ENCODE data around the gene ZNF862.

DNA sequence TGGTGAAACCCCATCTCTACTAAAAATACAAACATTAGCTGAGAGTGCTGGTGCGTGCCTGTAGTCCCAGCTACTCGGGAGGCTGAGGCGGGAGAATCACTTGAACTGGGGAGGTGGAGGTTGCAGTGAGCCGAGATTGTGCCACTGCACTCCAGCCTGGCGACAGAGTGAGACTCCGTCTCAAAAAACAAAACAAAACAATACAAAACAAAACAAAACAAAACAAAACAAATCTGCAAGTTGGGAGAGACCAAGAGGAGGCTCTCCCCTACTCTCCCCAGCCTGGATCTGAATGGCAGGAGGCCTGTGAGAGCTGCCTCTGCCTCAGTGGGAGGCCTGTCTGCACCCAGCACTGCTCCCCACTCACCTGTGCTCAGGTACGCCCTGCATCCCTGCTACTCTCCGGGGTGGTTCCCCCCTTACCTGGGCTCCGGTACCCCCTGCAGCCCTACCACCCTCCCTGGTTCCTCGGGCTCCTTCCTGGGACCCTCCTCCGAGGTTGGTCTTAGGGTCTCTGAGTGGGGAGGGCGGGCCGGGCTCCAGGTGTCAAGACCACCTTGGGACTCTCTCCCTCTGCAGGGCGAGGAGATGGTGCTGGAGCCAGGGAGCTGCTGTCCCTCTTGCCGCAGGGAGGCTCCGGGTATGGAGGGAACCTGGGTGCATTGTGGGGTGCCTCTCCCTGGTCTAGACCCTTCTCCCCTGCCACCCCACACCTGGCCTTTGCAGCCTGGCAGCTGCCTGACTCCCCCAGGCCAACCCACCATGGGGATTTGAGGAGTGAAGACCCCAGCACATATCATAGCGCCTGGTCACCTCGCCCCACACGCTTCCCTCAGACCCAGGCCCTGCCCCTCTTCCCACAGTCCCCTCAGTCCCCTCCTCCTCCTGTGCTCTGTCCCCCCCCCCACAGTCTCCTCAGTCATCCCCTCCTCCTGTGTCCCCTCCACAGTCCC, 9.5 kb upstream of the ZNF862 start:
- TF ChIP-seq, protein P1, sequence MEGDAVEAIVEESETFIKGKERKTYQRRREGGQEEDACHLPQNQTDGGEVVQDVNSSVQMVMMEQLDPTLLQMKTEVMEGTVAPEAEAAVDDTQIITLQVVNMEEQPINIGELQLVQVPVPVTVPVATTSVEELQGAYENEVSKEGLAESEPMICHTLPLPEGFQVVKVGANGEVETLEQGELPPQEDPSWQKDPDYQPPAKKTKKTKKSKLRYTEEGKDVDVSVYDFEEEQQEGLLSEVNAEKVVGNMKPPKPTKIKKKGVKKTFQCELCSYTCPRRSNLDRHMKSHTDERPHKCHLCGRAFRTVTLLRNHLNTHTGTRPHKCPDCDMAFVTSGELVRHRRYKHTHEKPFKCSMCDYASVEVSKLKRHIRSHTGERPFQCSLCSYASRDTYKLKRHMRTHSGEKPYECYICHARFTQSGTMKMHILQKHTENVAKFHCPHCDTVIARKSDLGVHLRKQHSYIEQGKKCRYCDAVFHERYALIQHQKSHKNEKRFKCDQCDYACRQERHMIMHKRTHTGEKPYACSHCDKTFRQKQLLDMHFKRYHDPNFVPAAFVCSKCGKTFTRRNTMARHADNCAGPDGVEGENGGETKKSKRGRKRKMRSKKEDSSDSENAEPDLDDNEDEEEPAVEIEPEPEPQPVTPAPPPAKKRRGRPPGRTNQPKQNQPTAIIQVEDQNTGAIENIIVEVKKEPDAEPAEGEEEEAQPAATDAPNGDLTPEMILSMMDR (conservative IDR thresholded peaks at IDR 0.05; ENCODE audit: low read length): no peak
- TF ChIP-seq EZH2phosphoT487 (IDR thresholded peaks at IDR 0.05; ENCODE audit: borderline replicate concordance, low read depth, low read length): no peak
